GM12878 (cell line): ENCODE measurements around the gene STK33. TPM values are rescaled to one million over a fixed set of nuclear protein-coding genes. Genes with fewer than 3 reads are reported as not detected.

Experiments used
- ATAC-seq: fragments of 200-7000 bp; cut with Tn5 transposase; 3 replicates; pipeline ENCODE4 v1.9.1; 2020; ENCODE audit warnings: mild to moderate bottlenecking, moderate library complexity
- BruUV-seq: library from RNA; stranded (reverse); fragments of 400-500 nt; replicated peaks from 2 replicates; lab custom pipeline; 2021; lab: Mats Ljungman, UMichigan
- CTCF ChIA-PET: fragments of 300-600 bp; sonication (Branson Sonifier 250); formaldehyde crosslinking; extraction: SDS; loops from one replicate; lab custom pipeline; 2021; ENCODE audit warnings: inconsistent platforms; lab: Yijun Ruan, JAX
- POLR2A ChIA-PET: fragments of 350-600 bp; formaldehyde crosslinking; extraction: SDS; loops from one replicate; lab custom pipeline; 2021; ENCODE audit warnings: inconsistent platforms; lab: Charles Lee
- RAD21 ChIA-PET: fragments of 300-600 bp; sonication (Branson Sonifier 250); formaldehyde crosslinking; loops from one replicate; lab custom pipeline; 2023; ENCODE audit warnings: antibody characterized with exemption; ENCODE audit not compliant: unreplicated experiment; lab: Charles Lee
- SMC1A ChIA-PET: fragments of 300-600 bp; sonication (Branson Sonifier 250); formaldehyde crosslinking; loops from one replicate; lab custom pipeline; 2023; ENCODE audit not compliant: unreplicated experiment, uncharacterized antibody; lab: Charles Lee
- DNase-seq: peaks from one replicate; pipeline ENCODE4 v3.0.0-alpha.2; 2011; ENCODE audit warnings: low read depth, low spot score
- FAIRE-seq: peaks from 3 replicates; lab custom pipeline; 2011; peaks lifted over from hg19 to GRCh38; lab: Jason Lieb, UNC
- H2AFZ ChIP-seq: 2 replicates; pipeline ENCODE4 v1.6.0; 2011; ENCODE audit warnings: low read depth, low read length, control low read depth; ENCODE audit not compliant: control insufficient read depth
- H3K27ac ChIP-seq: 2 replicates; pipeline ENCODE4 v1.5.1; 2011; ENCODE audit warnings: control low read depth; ENCODE audit not compliant: control insufficient read depth, insufficient read depth
- H3K27me3 ChIP-seq, 2 experiments: replicated peaks in 1 of 2; 2 replicates each; pipeline versions ENCODE4 v1.6.0 to v1.6.1; 2011; ENCODE audit warnings: low read length in 1 of 2; ENCODE audit not compliant: control insufficient read depth in 2 of 2, insufficient read depth in 2 of 2
- H3K36me3 ChIP-seq, 2 experiments: 2 replicates each; pipeline ENCODE4 v1.5.1; 2011; ENCODE audit warnings: low read length in 1 of 2; ENCODE audit not compliant: control insufficient read depth in 2 of 2, insufficient read depth in 2 of 2
- H3K4me1 ChIP-seq: 2 replicates; pipeline ENCODE4 v1.6.1; 2011; ENCODE audit warnings: mild to moderate bottlenecking, low read length, moderate library complexity, mixed read lengths; ENCODE audit not compliant: control insufficient read depth, insufficient read depth
- H3K4me2 ChIP-seq: 2 replicates; pipeline ENCODE4 v1.6.0; 2011; ENCODE audit warnings: control low read depth; ENCODE audit not compliant: control insufficient read depth, insufficient read depth
- H3K4me3 ChIP-seq: fragments of 200-600 bp; sonication (generic); 2 replicates; pipeline ENCODE4 v1.5.1; 2016
- H3K79me2 ChIP-seq: 2 replicates; pipeline ENCODE4 v1.6.0; 2011; ENCODE audit warnings: low read length; ENCODE audit not compliant: control insufficient read depth, insufficient read depth
- H3K9ac ChIP-seq: 2 replicates; pipeline ENCODE4 v1.8.0; 2011; ENCODE audit warnings: low read length, control low read depth, mixed read lengths; ENCODE audit not compliant: control insufficient read depth, insufficient read depth
- H3K9me3 ChIP-seq: replicated peaks from 3 replicates; pipeline ENCODE4 v1.5.1; 2011; ENCODE audit warnings: mild to moderate bottlenecking, low read length; ENCODE audit not compliant: control insufficient read depth, insufficient read depth
- H4K20me1 ChIP-seq: 2 replicates; pipeline ENCODE4 v1.6.0; 2011; ENCODE audit not compliant: control insufficient read depth, insufficient read depth
- BRCA1 ChIP-seq: IDR thresholded peaks from 2 replicates; pipeline ENCODE4 v1.6.1; 2011; ENCODE audit warnings: low read depth, low read length, improper control_type of control experiment
- CEBPB ChIP-seq, 2 experiments: fragments of 150-350 bp in 1 of 2; IDR thresholded peaks; 2 replicates each; pipeline ENCODE4 v1.6.1; 2012 to 2014; ENCODE audit warnings: low read depth in 2 of 2, low read length in 2 of 2, borderline replicate concordance in 1 of 2, inconsistent platforms in 1 of 2
- MLLT1 ChIP-seq: fragments of 450-650 bp; IDR thresholded peaks from 2 replicates; pipeline ENCODE4 v1.6.1; 2016; ENCODE audit warnings: mild to moderate bottlenecking
- NFIC ChIP-seq: IDR thresholded peaks from 2 replicates; pipeline ENCODE4 v1.6.1; 2012; ENCODE audit warnings: low read depth, mild to moderate bottlenecking, inconsistent platforms, low read length, moderate library complexity
- NFYB ChIP-seq: IDR thresholded peaks from 2 replicates; pipeline ENCODE4 v1.6.1; 2011; ENCODE audit warnings: low read depth, mild to moderate bottlenecking, low read length, improper control_type of control experiment, moderate library complexity; ENCODE audit not compliant: insufficient read depth
- RAD21 ChIP-seq: IDR thresholded peaks from 2 replicates; pipeline ENCODE4 v1.6.1; 2011; ENCODE audit warnings: mild to moderate bottlenecking, low read depth, low read length, moderate library complexity; ENCODE audit not compliant: insufficient read depth
- SKIL ChIP-seq: fragments of 450-650 bp; IDR thresholded peaks from 2 replicates; pipeline ENCODE4 v1.6.1; 2017; ENCODE audit warnings: mild to moderate bottlenecking, low read depth, inconsistent platforms; ENCODE audit not compliant: poor library complexity, severe bottlenecking
- SPI1 ChIP-seq: IDR thresholded peaks from 2 replicates; pipeline ENCODE4 v1.6.1; 2011; ENCODE audit warnings: low read depth, mild to moderate bottlenecking, low read length, moderate library complexity, borderline replicate concordance; ENCODE audit not compliant: insufficient read depth
- TARDBP ChIP-seq: IDR thresholded peaks from 2 replicates; pipeline ENCODE4 v1.6.1; 2016; ENCODE audit warnings: borderline replicate concordance
- TBL1XR1 ChIP-seq: IDR thresholded peaks from 2 replicates; pipeline ENCODE4 v1.6.1; 2012; ENCODE audit warnings: low read depth, low read length, improper control_type of control experiment
- ZSCAN29 ChIP-seq: fragments of 450-650 bp; IDR thresholded peaks from 2 replicates; pipeline ENCODE4 v1.6.1; 2017; ENCODE audit warnings: mild to moderate bottlenecking, moderate library complexity
- WGBS: methylation state at CpG from one replicate; pipeline ENCODE4 v1.1.6; 2016; ENCODE audit warnings: low lambda C conversion rate; ENCODE audit not compliant: insufficient replicate concordance, insufficient coverage; ENCODE audit errors: missing lambda C conversion rate; 5-methylcytosine and 5-hydroxymethylcytosine counted together
- in situ Hi-C: fragments of 300-500 bp; cut with MboI; formaldehyde crosslinking; loops from 9 replicates; pipeline ENCODE4 v1.14.3; 2018; ENCODE audit warnings: mixed read lengths
- intact Hi-C: fragments of 100-400 bp; cut with micrococcal nuclease; formaldehyde crosslinking; loops from one replicate; pipeline ENCODE4 v1.14.2; 2022; ENCODE audit not compliant: unreplicated experiment
- polyA plus RNA-seq, 11 experiments: library from polyadenylated mRNA; depleted of rRNA in 4 of 11; unstranded in 6 of 11; stranded (reverse) in 5 of 11; fragments of >200 nt; fragmentation: Nextera tagmentation in 4 of 11; fragmentation: Illumina TruSeq in 1 of 11; extraction: Ambion mirVana in 4 of 11; extraction: Trizol in 1 of 11; gene quantifications; 1 replicate in 1 of 11; 2 replicates in 10 of 11; pipeline versions ENCODE4 v1.2.1 to v1.2.3, GENCODE V29; 2011 to 2016; ENCODE audit warnings: inconsistent platforms in 2 of 11, missing spikeins in 2 of 11, low read depth in 1 of 11
- total RNA-seq, 4 experiments: library from RNA; depleted of rRNA in 3 of 4; stranded (reverse); fragments of >200 nt in 3 of 4; fragmentation: Illumina TruSeq in 1 of 4; extraction: Trizol in 1 of 4; gene quantifications; 2 replicates each; pipeline versions ENCODE4 v1.2.1 to v1.2.3, GENCODE V29; 2013 to 2021

STK33 gene
- total and polyA plus RNA-seq, 10 of the 15 experiments (the other 5 are each of a cell fraction or from before 2014, with no cell fraction given), result 5.2 to 27.3 (median 18.3) TPM

- TF ChIP-seq SKIL, result peak; percentile 71
- no peak for TF ChIP-seq NFYB
- no peak for TF ChIP-seq TARDBP
- peak; percentile 40; the same call in 1 of the 2 replicates for TF ChIP-seq NFIC
- no peak for TF ChIP-seq BRCA1
- TF ChIP-seq CEBPB (IDR thresholded peaks at IDR 0.05; ENCODE audit: borderline replicate concordance in 1 of 2, low read depth in 2 of 2, low read length in 2 of 2), result no peak
- peak; percentile 54 for TF ChIP-seq RAD21
These were observed 60.7 kb downstream of the STK33 start (continued) for GRCh38 chr11:8533332-8533731.

GRCh38 chr11:8532475-8532874 lies 61.6 kb downstream of the STK33 start:
- Histone ChIP-seq H3K27me3 (no peaks in the 10 kb centered on the region), H4K20me1 (no peaks in the 10 kb centered on the region), H2AFZ (peak overlapping the region; percentile 36), H3K9me3 (no peaks in the 10 kb centered on the region), H3K4me3 (0 out of 2 replicates have a peak overlapping the region, but pooled peaks have one; percentile 14), H3K27ac (peak overlapping the region; percentile 54), H3K4me2 (peak overlapping the region; percentile 83), H3K79me2 (no peaks in the 10 kb centered on the region; the same call in 1 of the 2 replicates), H3K9ac (no peak overlapping the region), H3K4me1 (peaks cover 20% of the 10 kb centered on the region), H3K36me3 (no peaks in the 10 kb centered on the region)
- SMC1A ChIA-PET, result interaction anchor here (0.7 to 3.8 kb wide), 8 partner anchors 12 to 268 kb away, joined by 3 to 46 read pairs (median 3); partner anchors contain the start of gene LMO1
- 3% methylated on average over 2 of the region's 2 CpGs for WGBS
- CTCF ChIA-PET, result interaction anchor here (1.1 to 3.9 kb wide), 3 partner anchors 33 to 205 kb away, joined by 4 to 68 read pairs (median 4); no protein-coding TSS in a partner anchor
- peak; percentile 51 for DNase-seq
- TF ChIP-seq ZSCAN29, result no peak
- TF ChIP-seq SPI1, result peak; percentile 66; the same call in 1 of the 2 replicates
- TF ChIP-seq MLLT1, result 0 out of 2 replicates have a peak, but pooled peaks have one; percentile 52
- no peak for TF ChIP-seq TBL1XR1
- POLR2A ChIA-PET, result interaction anchor here (0.8 to 1.0 kb wide), 2 partner anchors 52 to 156 kb away, joined by 3 to 5 read pairs; no protein-coding TSS in a partner anchor
- no peak for FAIRE-seq
- in situ Hi-C loops (no loop called here), intact Hi-C loops (loop anchor here (5.0 to 10.0 kb wide), 2 partner anchors 55 to 152 kb away; partner anchors contain the start of genes RPL27A and TRIM66)
- peak; percentile 89 for ATAC-seq
- RAD21 ChIA-PET, result interaction anchor here (1.1 to 3.9 kb wide), 6 partner anchors 33 to 331 kb away, joined by 3 to 47 read pairs (median 5); no protein-coding TSS in a partner anchor
- no TSS peak for BruUV-seq
